H1 (cell line): Measurements from ENCODE around the gene MAGIX. TPM values are rescaled to one million over a fixed set of nuclear protein-coding genes. Genes with fewer than 3 reads are reported as not detected.

Experiments
- BCL11A ChIP-seq, 2 experiments: IDR thresholded peaks; one replicate each; pipeline ENCODE4 v1.6.1; 2011; ENCODE audit warnings: low read depth in 2 of 2, low read length in 2 of 2, mild to moderate bottlenecking in 2 of 2
- CBX8 ChIP-seq: fragments of 300-800, 300-1000 bp; sonication (generic); IDR thresholded peaks from 2 replicates; pipeline ENCODE4 v1.7.1; 2016; ENCODE audit warnings: low read depth, low read length, borderline replicate concordance
- EZH2 ChIP-seq: fragments of 200-600 bp; sonication (generic); IDR thresholded peaks from 2 replicates; pipeline ENCODE4 v1.7.1; 2012; ENCODE audit warnings: low read depth, mild to moderate bottlenecking, moderate library complexity, low read length, inconsistent platforms; ENCODE audit not compliant: severe bottlenecking
- GABPA ChIP-seq: IDR thresholded peaks from 2 replicates; pipeline ENCODE4 v1.6.1; 2011; ENCODE audit warnings: mild to moderate bottlenecking, low read length, moderate library complexity, borderline replicate concordance; ENCODE audit not compliant: insufficient read depth
- NANOG ChIP-seq: IDR thresholded peaks from 2 replicates; pipeline ENCODE4 v1.6.1; 2011; ENCODE audit warnings: low read length, low read depth, mild to moderate bottlenecking, inconsistent platforms; ENCODE audit not compliant: insufficient read depth, poor library complexity, severe bottlenecking
- RNF2 ChIP-seq: fragments of 200-900, 300-1000 bp; sonication (generic); IDR thresholded peaks from 2 replicates; pipeline ENCODE4 v1.7.1; 2016; ENCODE audit warnings: borderline replicate concordance, low read depth, mild to moderate bottlenecking, antibody characterized with exemption, low read length; ENCODE audit not compliant: poor library complexity, severe bottlenecking; ENCODE audit errors: missing control alignments
- RXRA ChIP-seq: IDR thresholded peaks from 2 replicates; pipeline ENCODE4 v1.6.1; 2011; ENCODE audit warnings: low read depth, mild to moderate bottlenecking, low read length, moderate library complexity; ENCODE audit not compliant: insufficient read depth
- SRF ChIP-seq: IDR thresholded peaks from 2 replicates; pipeline ENCODE4 v1.6.1; 2011; ENCODE audit warnings: mild to moderate bottlenecking, low read depth, low read length, moderate library complexity
- polyA plus RNA-seq, 7 experiments: library from polyadenylated mRNA; depleted of rRNA in 3 of 7; stranded (reverse) in 5 of 7; unstranded in 2 of 7; fragments of >200 nt in 5 of 7; fragments of 200-250 nt in 2 of 7; gene quantifications; 1 replicate in 5 of 7; 2 replicates in 1 of 7; 4 replicates in 1 of 7; pipeline versions ENCODE4 v1.2.1 to v1.2.3, GENCODE V29; 2011 to 2013; ENCODE audit warnings: missing spikeins in 2 of 7, mixed read lengths in 2 of 7
- total RNA-seq: library from RNA; stranded (reverse); fragmentation: NEBNext Ultra II Directional; extraction: Animal tissue kit (Norgen Biotek cat#: 25700); gene quantifications from 2 replicates; pipeline ENCODE4 v1.2.1, GENCODE V29; 2021

MAGIX gene
- total and polyA plus RNA-seq, 2 of the 8 experiments (the other 6 are each of a cell fraction or from before 2014, with no cell fraction given): 0.37 to 1.1 TPM

DNA sequence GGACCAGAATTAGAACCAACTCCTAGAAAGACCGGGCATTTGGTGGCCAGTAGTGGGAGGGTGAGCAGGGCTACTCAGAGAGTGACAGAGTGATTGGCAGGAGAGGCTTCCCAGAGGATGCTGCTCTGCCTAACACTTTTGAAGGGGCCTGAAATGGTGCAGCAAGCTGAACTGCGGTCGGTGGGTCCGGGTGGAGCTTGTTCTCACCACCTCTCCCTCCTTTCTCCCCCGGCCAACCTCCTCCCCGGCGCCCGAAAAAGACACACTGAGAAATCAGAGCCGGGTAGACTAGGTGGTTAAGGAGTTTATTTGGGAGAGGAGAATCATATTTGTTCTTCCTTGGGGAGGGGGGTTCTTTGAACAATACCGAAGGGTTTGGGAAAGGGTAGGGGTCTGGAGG lies 25.0 kb downstream of the MAGIX start (continued):
- TF ChIP-seq BCL11A (IDR thresholded peaks at IDR 0.05; ENCODE audit: low read depth in 2 of 2, low read length in 2 of 2): no peak
- TF ChIP-seq CBX8: no peak
- no peak for TF ChIP-seq EZH2
- TF ChIP-seq RXRA: no peak
- no peak for TF ChIP-seq RNF2
- no peak for TF ChIP-seq GABPA
- no peak for TF ChIP-seq SRF
- no peak for TF ChIP-seq NANOG
